Adrenal gland (tissue), 12 donors: ENCODE measurements around the gene FAM131A. TPM values are rescaled to one million over a fixed set of nuclear protein-coding genes. Genes with fewer than 3 reads are reported as not detected.
A peak's percentile ranks its signal among the peaks of the same experiment; 100 is the strongest.

Experiments used
- DNase-seq, 7 donors: peaks; one replicate each; pipeline ENCODE4 v3.0.0-alpha.2; 2019 to 2020
- H3K27ac ChIP-seq, 5 donors: fragments of 200-600 bp; sonication (generic) in 4 of 5; 1 replicate in 3 of 5; 2 replicates in 2 of 5; pipeline versions ENCODE4 v1.5.1 to v1.8.0; 2016 to 2020; ENCODE audit warnings: mild to moderate bottlenecking in 1 of 5
- H3K27me3 ChIP-seq: fragments of 200-600 bp; 2 replicates; pipeline ENCODE4 v1.8.0; 2021
- H3K36me3 ChIP-seq, 2 donors: fragments of 200-600 bp; replicated peaks in 1 of 2; 1 replicate in 1 of 2; 2 replicates in 1 of 2; pipeline versions ENCODE4 v1.5.1 to v1.8.0; 2018 to 2022
- H3K4me1 ChIP-seq, 2 donors: fragments of 200-600 bp; replicated peaks in 1 of 2; 1 replicate in 1 of 2; 2 replicates in 1 of 2; pipeline versions ENCODE4 v1.5.1 to v1.8.0; 2018 to 2021
- H3K4me3 ChIP-seq, 4 donors: fragments of 200-600 bp; sonication (generic) in 3 of 4; one replicate each; pipeline ENCODE4 v1.5.1; 2016 to 2018
- H3K9me3 ChIP-seq, 3 donors: fragments of 200-600 bp; sonication (generic) in 1 of 3; replicated peaks in 1 of 3; 1 replicate in 2 of 3; 2 replicates in 1 of 3; pipeline versions ENCODE4 v1.5.1 to v1.8.0; 2016 to 2021
- POLR2A ChIP-seq, 2 donors: fragments of 450-650 bp; IDR thresholded peaks; one replicate each; pipeline ENCODE4 v1.6.1; 2017; ENCODE audit warnings: antibody characterized with exemption in 2 of 2, mild to moderate bottlenecking in 2 of 2, moderate library complexity in 1 of 2
- WGBS, 4 donors: extraction: QIAGEN DNeasy Blood & Tissue Kit in 2 of 4; methylation state at CpG; one replicate each; pipeline versions ENCODE4 v1.1.5 to v1.1.7; 2013 to 2017; 5-methylcytosine and 5-hydroxymethylcytosine counted together
- intact Hi-C, 2 donors: fragments of 100-400 bp; cut with DNase I; formaldehyde crosslinking; loops; one replicate each; pipeline versions ENCODE4 v1.14.1 to v1.15.0; 2022 to 2023
- polyA plus RNA-seq, 3 donors: library from polyadenylated mRNA; stranded (reverse); fragments of 200-250 nt in 2 of 3; fragments of 350-450 nt in 1 of 3; fragmentation: Illumina TruSeq in 1 of 3; extraction: RNeasy Lipid Tissue Mini Kit (QIAGEN cat#74804) in 1 of 3; gene quantifications; one replicate each; pipeline ENCODE4 v1.2.3, GENCODE V29; 2013 to 2014
- total RNA-seq, 9 donors: library from RNA; depleted of rRNA in 4 of 9; stranded (reverse); fragments of >200 nt in 4 of 9; fragments of 120-200 nt in 1 of 9; fragmentation: NEBNext Ultra II Directional in 1 of 9; extraction: Animal tissue kit (Norgen Biotek cat#: 25700) in 1 of 9; gene quantifications; one replicate each; pipeline versions ENCODE4 v1.1.0 to v1.2.4, GENCODE V29; 2013 to 2023
- TF ChIP-seq, protein P1 (sequence below), 6 experiments: fragments of 450-650 bp in 4 of 6; fragments of 200-600 bp in 2 of 6; sonication (generic) in 1 of 6; IDR thresholded peaks; 1 replicate in 5 of 6; 2 replicates in 1 of 6; pipeline versions ENCODE4 v1.5.1 to v1.8.0; 2016 to 2021; ENCODE audit warnings: antibody characterized with exemption in 6 of 6, mild to moderate bottlenecking in 2 of 6, moderate library complexity in 1 of 6
- donor health status: healthy with polysubstance abuse.
- donor health status: Bipolar disorder and iron deficiency.
- donor health status: DM: yes; HTN: yes; CAD: no.
- donor health status: DM: no; HTN: no; CAD: no.
- donor health status: DM: no; HTN: no; CAD: no.
- donor health status: DM: yes; HTN: yes; CAD: no.

Gene FAM131A
- total and polyA plus RNA-seq, 12 donors, result 13.3 to 43.0 (median 33.7) TPM

DNA sequence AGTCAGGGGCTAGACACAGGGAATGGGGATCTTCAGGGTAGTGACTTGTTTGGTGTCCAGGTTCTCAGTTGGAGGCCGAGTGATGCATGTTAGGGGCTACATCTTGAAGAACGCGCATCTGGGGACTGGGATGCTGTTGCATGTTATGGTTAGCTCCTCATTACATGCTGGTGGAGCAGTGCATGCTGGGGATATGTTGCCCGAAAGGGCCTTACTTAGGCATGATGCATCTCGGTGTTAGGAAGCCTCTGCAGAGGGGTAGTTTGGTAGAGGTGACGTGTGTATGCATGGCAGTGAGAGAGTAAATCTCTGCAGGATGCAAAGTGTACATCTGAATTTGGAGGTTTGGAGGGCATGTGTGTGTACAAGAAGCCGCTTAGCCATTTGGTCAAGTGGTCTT, 20.6 kb upstream of the FAM131A start:
- peaks cover 55 to 61% of the 10 kb centered on the region in 2 donors for H3K4me1 ChIP-seq

DNA sequence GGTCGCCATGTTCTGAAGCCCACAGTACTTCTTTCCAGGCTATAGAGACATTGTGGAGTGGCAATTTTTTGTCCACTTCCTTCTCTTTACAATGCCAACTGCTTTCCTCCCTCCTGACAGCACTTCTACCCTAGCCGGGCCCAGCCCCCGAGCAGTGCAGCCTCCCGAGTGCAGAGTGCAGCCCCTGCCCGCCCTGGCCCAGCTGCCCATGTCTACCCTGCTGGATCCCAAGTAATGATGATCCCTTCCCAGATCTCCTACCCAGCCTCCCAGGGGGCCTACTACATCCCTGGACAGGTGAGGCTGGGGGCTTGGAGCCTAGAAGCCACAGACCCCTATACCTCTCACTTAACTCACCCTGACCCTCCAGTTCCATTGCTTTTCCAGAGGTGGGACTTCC, 20.2 kb upstream of the FAM131A start:
- peak overlapping the region in 1 of 4 donors; percentile 95 for H3K4me3 ChIP-seq
- peaks cover 59 to 65% of the 10 kb centered on the region in 2 donors for H3K4me1 ChIP-seq
- intact Hi-C loops, result no loop called here
- peaks cover 0 to 46% of the 10 kb centered on the region in 2 donors for H3K36me3 ChIP-seq
- H3K27me3 ChIP-seq, result no peaks in the 10 kb centered on the region
- 47 to 65% (median 60%) methylated on average over 5 of the region's 5 CpGs for WGBS, 4 donors
- H3K9me3 ChIP-seq, result no peaks in the 10 kb centered on the region
- no peak for DNase-seq
- TF ChIP-seq POLR2A (IDR thresholded peaks at IDR 0.05), result no peak
- TF ChIP-seq, protein P1, sequence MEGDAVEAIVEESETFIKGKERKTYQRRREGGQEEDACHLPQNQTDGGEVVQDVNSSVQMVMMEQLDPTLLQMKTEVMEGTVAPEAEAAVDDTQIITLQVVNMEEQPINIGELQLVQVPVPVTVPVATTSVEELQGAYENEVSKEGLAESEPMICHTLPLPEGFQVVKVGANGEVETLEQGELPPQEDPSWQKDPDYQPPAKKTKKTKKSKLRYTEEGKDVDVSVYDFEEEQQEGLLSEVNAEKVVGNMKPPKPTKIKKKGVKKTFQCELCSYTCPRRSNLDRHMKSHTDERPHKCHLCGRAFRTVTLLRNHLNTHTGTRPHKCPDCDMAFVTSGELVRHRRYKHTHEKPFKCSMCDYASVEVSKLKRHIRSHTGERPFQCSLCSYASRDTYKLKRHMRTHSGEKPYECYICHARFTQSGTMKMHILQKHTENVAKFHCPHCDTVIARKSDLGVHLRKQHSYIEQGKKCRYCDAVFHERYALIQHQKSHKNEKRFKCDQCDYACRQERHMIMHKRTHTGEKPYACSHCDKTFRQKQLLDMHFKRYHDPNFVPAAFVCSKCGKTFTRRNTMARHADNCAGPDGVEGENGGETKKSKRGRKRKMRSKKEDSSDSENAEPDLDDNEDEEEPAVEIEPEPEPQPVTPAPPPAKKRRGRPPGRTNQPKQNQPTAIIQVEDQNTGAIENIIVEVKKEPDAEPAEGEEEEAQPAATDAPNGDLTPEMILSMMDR (IDR thresholded peaks at IDR 0.05), result no peak
- H3K27ac ChIP-seq, result peak overlapping the region in 4 of 5 donors; percentile 22 to 100 (median 92)

More for the DNA sequence above, 20.6 kb upstream of the FAM131A start:
- H3K4me3 ChIP-seq, result peak overlapping the region in 1 of 4 donors; percentile 95
- 65 to 84% (median 68%) methylated on average over 7 of the region's 7 CpGs for WGBS, 4 donors
- H3K27me3 ChIP-seq, result no peaks in the 10 kb centered on the region
- H3K36me3 ChIP-seq, result peaks cover 0 to 41% of the 10 kb centered on the region in 2 donors
- H3K9me3 ChIP-seq, result no peaks in the 10 kb centered on the region
- no peak for DNase-seq
- TF ChIP-seq POLR2A (IDR thresholded peaks at IDR 0.05), result no peak
- TF ChIP-seq, protein P1 (IDR thresholded peaks at IDR 0.05), result no peak
- H3K27ac ChIP-seq, result peak overlapping the region; percentile 53 to 100 (median 96)
- intact Hi-C loops, result no loop called here

DNA sequence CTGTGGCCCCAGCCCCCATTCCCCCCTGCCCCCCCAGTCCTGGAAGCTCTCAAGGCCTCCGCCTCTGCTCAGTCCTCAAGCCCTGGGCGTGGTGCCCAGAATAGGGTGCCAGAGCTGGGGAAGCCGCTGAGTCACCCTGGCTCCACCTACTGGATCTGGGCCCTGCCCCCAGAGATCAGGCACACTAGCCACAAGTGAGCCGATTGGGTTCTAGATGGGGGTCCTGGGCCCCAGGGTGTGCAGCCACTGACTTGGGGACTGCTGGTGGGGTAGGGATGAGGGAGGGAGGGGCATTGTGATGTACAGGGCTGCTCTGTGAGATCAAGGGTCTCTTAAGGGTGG, 17.3 kb upstream of the FAM131A start:
- TF ChIP-seq, protein P1 (IDR thresholded peaks at IDR 0.05), result no peak
- no peak for TF ChIP-seq POLR2A (IDR thresholded peaks at IDR 0.05)
- Histone ChIP-seq H3K27me3 (no peaks in the 10 kb centered on the region), H3K4me3 (peak overlapping the region in 1 of 4 donors; percentile 44), H3K36me3 (peaks cover 0 to 74% of the 10 kb centered on the region in 2 donors), H3K27ac (peak overlapping the region; percentile 23 to 98 (median 88)), H3K4me1 (peaks cover 71 to 80% of the 10 kb centered on the region in 2 donors), H3K9me3 (no peaks in the 10 kb centered on the region)
- intact Hi-C loops, result no loop called here
- 0 to 1% (median 0%) methylated on average over 1 to 4 of the region's 4 CpGs; no CpG with 5 or more reads in 1 of the 4 donors for WGBS, 4 donors
- peak; percentile 98 to 99 (median 99) for DNase-seq

DNA sequence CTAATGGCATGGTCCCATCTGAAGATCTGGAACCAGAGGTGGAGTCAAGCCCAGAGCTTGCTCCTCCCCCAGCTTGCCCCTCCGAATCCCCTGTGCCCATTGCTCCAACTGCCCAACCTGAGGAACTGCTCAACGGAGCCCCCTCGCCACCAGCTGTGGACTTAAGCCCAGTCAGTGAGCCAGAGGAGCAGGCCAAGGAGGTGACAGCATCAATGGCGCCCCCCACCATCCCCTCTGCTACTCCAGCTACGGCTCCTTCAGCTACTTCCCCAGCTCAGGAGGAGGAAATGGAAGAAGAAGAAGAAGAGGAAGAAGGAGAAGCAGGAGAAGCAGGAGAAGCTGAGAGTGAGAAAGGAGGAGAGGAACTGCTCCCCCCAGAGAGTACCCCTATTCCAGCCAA, 15.7 kb upstream of the FAM131A start:
- no peak for TF ChIP-seq POLR2A (IDR thresholded peaks at IDR 0.05)
- TF ChIP-seq, protein P1 (IDR thresholded peaks at IDR 0.05), result no peak
- H3K9me3 ChIP-seq, result no peaks in the 10 kb centered on the region
- intact Hi-C loops, result no loop called here
- no peak for DNase-seq
- H3K4me1 ChIP-seq, result peaks cover 62 to 69% of the 10 kb centered on the region in 2 donors
- H3K27me3 ChIP-seq, result no peaks in the 10 kb centered on the region
- H3K4me3 ChIP-seq, result no peak overlapping the region
- WGBS, 4 donors, result 73 to 78% (median 76%) methylated on average over 5 of the region's 5 CpGs
- peaks cover 0 to 89% of the 10 kb centered on the region in 2 donors for H3K36me3 ChIP-seq
- H3K27ac ChIP-seq, result peak overlapping the region; percentile 4 to 98 (median 82)
